K562 (cell line): Measurements from ENCODE around the gene ULK3. TPM values are rescaled to one million over a fixed set of nuclear protein-coding genes. Genes with fewer than 3 reads are reported as not detected.
A peak's percentile ranks its signal among the peaks of the same experiment; 100 is the strongest.

Experiments
- ATAC-seq: fragments of 200-7000 bp; cut with Tn5 transposase; 3 replicates; pipeline ENCODE4 v1.9.1; 2020; ENCODE audit warnings: moderate library complexity
- BruUV-seq: library from RNA; stranded (reverse); fragments of 400-500 nt; replicated peaks from 2 replicates; lab custom pipeline; 2021; lab: Mats Ljungman, UMichigan
- CTCF ChIA-PET: fragments of 300-600 bp; formaldehyde crosslinking; extraction: SDS; loops from one replicate; lab custom pipeline; 2021; ENCODE audit warnings: low intra/inter-chr PET ratio; lab: Yijun Ruan, JAX
- POLR2A ChIA-PET: fragments of 300-600, 350-650 bp; sonication (Branson Sonifier 250); formaldehyde crosslinking; extraction: SDS; loops from one replicate; lab custom pipeline; 2021; ENCODE audit warnings: antibody characterized with exemption, inconsistent platforms; lab: Yijun Ruan, JAX
- DNase-seq, 4 experiments: peaks; one replicate each; pipeline versions ENCODE4 v3.0.0 to v3.0.0-alpha.2; 2011 to 2018; ENCODE audit warnings: low spot score in 3 of 4, mixed read lengths in 3 of 4; ENCODE audit errors: extremely low read depth in 1 of 4
- FAIRE-seq: peaks from 2 replicates; lab custom pipeline; 2011; peaks lifted over from hg19 to GRCh38; lab: Jason Lieb, UNC
- H2AFZ ChIP-seq: 2 replicates; pipeline ENCODE4 v1.6.0; 2011; ENCODE audit warnings: low read depth, low read length, control low read depth, inconsistent platforms
- H3K27ac ChIP-seq: fragments of 200-600 bp; 3 replicates; pipeline ENCODE4 v1.8.0; 2011; ENCODE audit warnings: low read depth, mild to moderate bottlenecking, control low read depth, inconsistent platforms, low read length, moderate library complexity, mixed read lengths; ENCODE audit errors: extremely low read depth
- H3K27me3 ChIP-seq, 2 experiments: fragments of 300-600 bp in 1 of 2; 2 replicates in 1 of 2; 3 replicates in 1 of 2; pipeline versions ENCODE4 v1.6.0 to v1.8.0; 2011; ENCODE audit warnings: inconsistent platforms in 2 of 2, low read length in 2 of 2, mild to moderate bottlenecking in 1 of 2, mixed read lengths in 1 of 2, moderate library complexity in 1 of 2; ENCODE audit not compliant: control insufficient read depth in 2 of 2, insufficient read depth in 2 of 2
- H3K36me3 ChIP-seq: fragments of 300-600 bp; 3 replicates; pipeline ENCODE4 v1.8.0; 2011; ENCODE audit warnings: mild to moderate bottlenecking, low read length, inconsistent platforms; ENCODE audit not compliant: control insufficient read depth, insufficient read depth
- H3K4me1 ChIP-seq, 2 experiments: fragments of 200-600 bp in 1 of 2; replicated peaks in 1 of 2; 2 replicates in 1 of 2; 3 replicates in 1 of 2; pipeline versions ENCODE4 v1.5.1 to v1.8.0; 2011; ENCODE audit warnings: inconsistent platforms in 2 of 2, low read length in 2 of 2, mild to moderate bottlenecking in 1 of 2, mixed read lengths in 1 of 2, moderate library complexity in 1 of 2; ENCODE audit not compliant: control insufficient read depth in 2 of 2, insufficient read depth in 2 of 2
- H3K4me2 ChIP-seq: 2 replicates; pipeline ENCODE4 v1.6.1; 2011; ENCODE audit warnings: low read length, control low read depth, inconsistent platforms, mixed read lengths; ENCODE audit not compliant: insufficient read depth
- H3K4me3 ChIP-seq: fragments of 200-600 bp; sonication (generic), shearing (Covaris generic); 2 replicates; pipeline ENCODE4 v1.5.1; 2016; ENCODE audit warnings: control low read depth, inconsistent platforms
- H3K79me2 ChIP-seq: fragments of 200-600 bp; 3 replicates; pipeline ENCODE4 v1.8.0; 2011; ENCODE audit warnings: low read length, inconsistent platforms; ENCODE audit not compliant: control insufficient read depth, insufficient read depth
- H3K9ac ChIP-seq, 2 experiments: 2 replicates each; pipeline versions ENCODE4 v1.6.0 to v1.6.1; 2011; ENCODE audit warnings: low read depth in 2 of 2, low read length in 2 of 2, control low read depth in 1 of 2, inconsistent platforms in 1 of 2, mild to moderate bottlenecking in 1 of 2, mixed read lengths in 1 of 2; ENCODE audit not compliant: insufficient read depth in 1 of 2
- H3K9me1 ChIP-seq: one replicate; pipeline ENCODE4 v1.6.0; 2011; ENCODE audit warnings: inconsistent platforms, mild to moderate bottlenecking, low read length, moderate library complexity; ENCODE audit not compliant: control insufficient read depth, insufficient read depth
- H3K9me3 ChIP-seq: replicated peaks from 2 replicates; pipeline ENCODE4 v1.5.1; 2011; ENCODE audit warnings: low read depth, low read length, inconsistent platforms; ENCODE audit not compliant: control insufficient read depth, insufficient read depth
- H4K20me1 ChIP-seq: replicated peaks from 2 replicates; pipeline ENCODE4 v1.6.1; 2011; ENCODE audit warnings: low read length, inconsistent platforms, mixed read lengths; ENCODE audit not compliant: control insufficient read depth, insufficient read depth
- ARID2 ChIP-seq: fragments of 450-650 bp; IDR thresholded peaks from 2 replicates; pipeline ENCODE4 v1.6.1; 2017; ENCODE audit warnings: antibody characterized with exemption, mild to moderate bottlenecking
- C11orf30 ChIP-seq: fragments of 450-650 bp; IDR thresholded peaks from 2 replicates; pipeline ENCODE4 v1.6.1; 2016; ENCODE audit warnings: low read depth, mild to moderate bottlenecking
- IFI16 ChIP-seq: fragments of 250-450 bp; sonication (Bioruptor Pico); IDR thresholded peaks from 2 replicates; pipeline ENCODE4 v2.1.2; 2022; ENCODE audit warnings: mild to moderate bottlenecking, inconsistent platforms
- NUFIP1 ChIP-seq: fragments of 450-650 bp; IDR thresholded peaks from 2 replicates; pipeline ENCODE4 v1.6.1; 2018; ENCODE audit not compliant: partially characterized antibody
- SMAD4 ChIP-seq: fragments of 250-450 bp; sonication (Bioruptor Pico); conservative IDR thresholded peaks from 2 replicates; pipeline ENCODE4 v1.8.0; 2021; ENCODE audit warnings: inconsistent platforms, mild to moderate bottlenecking, moderate library complexity
- ZNF316 ChIP-seq: fragments of 450-650 bp; IDR thresholded peaks from 2 replicates; pipeline ENCODE4 v1.6.1; 2016
- WGBS: fragments of 100-300 bp; shearing (Covaris generic); methylation state at CpG from one replicate; pipeline ENCODE4 v1.1.6; 2016; ENCODE audit warnings: low coverage, mixed read lengths; ENCODE audit not compliant: insufficient coverage; ENCODE audit errors: missing lambda C conversion rate; 5-methylcytosine and 5-hydroxymethylcytosine counted together
- in situ Hi-C: fragments of 300-500 bp; cut with MboI; formaldehyde crosslinking; loops from 4 replicates; pipeline ENCODE4 v1.15.0; 2018; ENCODE audit warnings: inconsistent platforms, mixed read lengths
- intact Hi-C: fragments of 100-400 bp; cut with micrococcal nuclease; formaldehyde crosslinking; loops from 2 replicates; pipeline ENCODE4 v1.14.2; 2022
- polyA plus RNA-seq, 8 experiments: library from polyadenylated mRNA; depleted of rRNA in 4 of 8; stranded (reverse) in 5 of 8; unstranded in 3 of 8; fragments of >200 nt; fragmentation: Nextera tagmentation in 2 of 8; fragmentation: Illumina TruSeq in 1 of 8; extraction: Ambion mirVana in 2 of 8; extraction: Trizol in 1 of 8; gene quantifications; 2 replicates each; pipeline versions ENCODE4 v1.2.1 to v1.2.3, GENCODE V29; 2011 to 2014; ENCODE audit warnings: inconsistent platforms in 1 of 8, missing spikeins in 1 of 8
- total RNA-seq, 7 experiments: library from RNA; depleted of rRNA in 6 of 7; stranded (reverse); fragments of >200 nt in 6 of 7; fragmentation: Illumina TruSeq in 2 of 7; extraction: Trizol in 2 of 7; gene quantifications; 2 replicates each; pipeline versions ENCODE4 v1.2.1 to v1.2.3, GENCODE V29; 2011 to 2021; ENCODE audit warnings: low replicate concordance in 1 of 7

ULK3 gene
- total and polyA plus RNA-seq, 9 of the 15 experiments (the other 6 are each of a cell fraction or from before 2014, with no cell fraction given): 0.68 to 68.0 (median 34.9) TPM

- FAIRE-seq (no peak), ATAC-seq (no peak), DNase-seq (no peak)
- Histone ChIP-seq H3K4me2 (0 out of 2 replicates have a peak overlapping the region, but pooled peaks have one; percentile 7), H4K20me1 (peaks cover 10% of the 10 kb centered on the region; the same call in 1 of the 2 replicates), H3K79me2 (peaks cover 67% of the 10 kb centered on the region), H3K27me3 (no peaks in the 10 kb centered on the region), H3K36me3 (peaks cover 36% of the 10 kb centered on the region), H2AFZ (no peak overlapping the region), H3K4me1 (peaks cover 19 to 22% of the 10 kb centered on the region in 2 experiments; a peak in 4 of 5 replicates), H3K27ac (no peak overlapping the region), H3K9me3 (no peaks in the 10 kb centered on the region; the same call in 1 of the 2 replicates), H3K9me1 (no peaks in the 10 kb centered on the region), H3K4me3 (no peak overlapping the region), H3K9ac (peak overlapping the region; percentile 1 to 2; a peak in 1 of 4 replicates)
- ChIA-PET CTCF (no interaction called here), POLR2A (interaction anchor here (0.6 to 2.0 kb wide), 8 partner anchors 12 to 458 kb away, joined by 3 to 7 read pairs (median 4); no protein-coding TSS in a partner anchor)
- WGBS: 81% methylated on average over 6 of the region's 6 CpGs
- BruUV-seq: no TSS peak
- intact Hi-C loops (no loop called here), in situ Hi-C loops (no loop called here)
- no peak for TF ChIP-seq NUFIP1
- TF ChIP-seq ARID2: no peak
- 0 out of 2 replicates have a peak, but pooled peaks have one; percentile 1 for TF ChIP-seq SMAD4 (CRISPR knock-in tag)
- TF ChIP-seq ZNF316: peak; percentile 75
- TF ChIP-seq C11orf30: peak; percentile 49
- no peak for TF ChIP-seq IFI16
- TF ChIP-seq, all 486 proteins: peak for 3
Measured at GRCh38 chr15:74870436-74871215, 27.7 kb upstream of the ULK3 start.
